K562 (cell line): ENCODE measurements around the gene GPR183. TPM values are rescaled to one million over a fixed set of nuclear protein-coding genes. Genes with fewer than 3 reads are reported as not detected.

Experiments used
- ATAC-seq: fragments of 200-7000 bp; cut with Tn5 transposase; 3 replicates; pipeline ENCODE4 v1.9.1; 2020; ENCODE audit warnings: moderate library complexity
- BruUV-seq: library from RNA; stranded (reverse); fragments of 400-500 nt; replicated peaks from 2 replicates; lab custom pipeline; 2021; lab: Mats Ljungman, UMichigan
- CTCF ChIA-PET: fragments of 300-600 bp; formaldehyde crosslinking; extraction: SDS; loops from one replicate; lab custom pipeline; 2021; ENCODE audit warnings: low intra/inter-chr PET ratio; lab: Yijun Ruan, JAX
- POLR2A ChIA-PET: fragments of 300-600, 350-650 bp; sonication (Branson Sonifier 250); formaldehyde crosslinking; extraction: SDS; loops from one replicate; lab custom pipeline; 2021; ENCODE audit warnings: antibody characterized with exemption, inconsistent platforms; lab: Yijun Ruan, JAX
- DNase-seq, 4 experiments: peaks; one replicate each; pipeline versions ENCODE4 v3.0.0 to v3.0.0-alpha.2; 2011 to 2018; ENCODE audit warnings: low spot score in 3 of 4, mixed read lengths in 3 of 4; ENCODE audit errors: extremely low read depth in 1 of 4
- FAIRE-seq: peaks from 2 replicates; lab custom pipeline; 2011; peaks lifted over from hg19 to GRCh38; lab: Jason Lieb, UNC
- H2AFZ ChIP-seq: 2 replicates; pipeline ENCODE4 v1.6.0; 2011; ENCODE audit warnings: low read depth, low read length, control low read depth, inconsistent platforms
- H3K27ac ChIP-seq: fragments of 200-600 bp; 3 replicates; pipeline ENCODE4 v1.8.0; 2011; ENCODE audit warnings: low read depth, mild to moderate bottlenecking, control low read depth, inconsistent platforms, low read length, moderate library complexity, mixed read lengths; ENCODE audit errors: extremely low read depth
- H3K27me3 ChIP-seq, 2 experiments: fragments of 300-600 bp in 1 of 2; 2 replicates in 1 of 2; 3 replicates in 1 of 2; pipeline versions ENCODE4 v1.6.0 to v1.8.0; 2011; ENCODE audit warnings: inconsistent platforms in 2 of 2, low read length in 2 of 2, mild to moderate bottlenecking in 1 of 2, mixed read lengths in 1 of 2, moderate library complexity in 1 of 2; ENCODE audit not compliant: control insufficient read depth in 2 of 2, insufficient read depth in 2 of 2
- H3K36me3 ChIP-seq: fragments of 300-600 bp; 3 replicates; pipeline ENCODE4 v1.8.0; 2011; ENCODE audit warnings: mild to moderate bottlenecking, low read length, inconsistent platforms; ENCODE audit not compliant: control insufficient read depth, insufficient read depth
- H3K4me1 ChIP-seq, 2 experiments: fragments of 200-600 bp in 1 of 2; replicated peaks in 1 of 2; 2 replicates in 1 of 2; 3 replicates in 1 of 2; pipeline versions ENCODE4 v1.5.1 to v1.8.0; 2011; ENCODE audit warnings: inconsistent platforms in 2 of 2, low read length in 2 of 2, mild to moderate bottlenecking in 1 of 2, mixed read lengths in 1 of 2, moderate library complexity in 1 of 2; ENCODE audit not compliant: control insufficient read depth in 2 of 2, insufficient read depth in 2 of 2
- H3K4me2 ChIP-seq: 2 replicates; pipeline ENCODE4 v1.6.1; 2011; ENCODE audit warnings: low read length, control low read depth, inconsistent platforms, mixed read lengths; ENCODE audit not compliant: insufficient read depth
- H3K4me3 ChIP-seq: fragments of 200-600 bp; sonication (generic), shearing (Covaris generic); 2 replicates; pipeline ENCODE4 v1.5.1; 2016; ENCODE audit warnings: control low read depth, inconsistent platforms
- H3K79me2 ChIP-seq: fragments of 200-600 bp; 3 replicates; pipeline ENCODE4 v1.8.0; 2011; ENCODE audit warnings: low read length, inconsistent platforms; ENCODE audit not compliant: control insufficient read depth, insufficient read depth
- H3K9ac ChIP-seq, 2 experiments: 2 replicates each; pipeline versions ENCODE4 v1.6.0 to v1.6.1; 2011; ENCODE audit warnings: low read depth in 2 of 2, low read length in 2 of 2, control low read depth in 1 of 2, inconsistent platforms in 1 of 2, mild to moderate bottlenecking in 1 of 2, mixed read lengths in 1 of 2; ENCODE audit not compliant: insufficient read depth in 1 of 2
- H3K9me1 ChIP-seq: one replicate; pipeline ENCODE4 v1.6.0; 2011; ENCODE audit warnings: inconsistent platforms, mild to moderate bottlenecking, low read length, moderate library complexity; ENCODE audit not compliant: control insufficient read depth, insufficient read depth
- H3K9me3 ChIP-seq: replicated peaks from 2 replicates; pipeline ENCODE4 v1.5.1; 2011; ENCODE audit warnings: low read depth, low read length, inconsistent platforms; ENCODE audit not compliant: control insufficient read depth, insufficient read depth
- H4K20me1 ChIP-seq: replicated peaks from 2 replicates; pipeline ENCODE4 v1.6.1; 2011; ENCODE audit warnings: low read length, inconsistent platforms, mixed read lengths; ENCODE audit not compliant: control insufficient read depth, insufficient read depth
- MIER1 ChIP-seq: fragments of 450-650 bp; IDR thresholded peaks from 2 replicates; pipeline ENCODE4 v1.6.1; 2016; ENCODE audit warnings: antibody characterized with exemption, mild to moderate bottlenecking, low read depth
- POLR3G ChIP-seq: IDR thresholded peaks from 2 replicates; pipeline ENCODE4 v1.6.1; 2011; ENCODE audit not compliant: insufficient read length, insufficient replicate concordance; ENCODE audit errors: extremely low read depth
- RFX1 ChIP-seq: fragments of 450-650 bp; IDR thresholded peaks from 2 replicates; pipeline ENCODE4 v1.6.1; 2016; ENCODE audit warnings: mild to moderate bottlenecking, moderate library complexity
- WGBS: fragments of 100-300 bp; shearing (Covaris generic); methylation state at CpG from one replicate; pipeline ENCODE4 v1.1.6; 2016; ENCODE audit warnings: low coverage, mixed read lengths; ENCODE audit not compliant: insufficient coverage; ENCODE audit errors: missing lambda C conversion rate; 5-methylcytosine and 5-hydroxymethylcytosine counted together
- in situ Hi-C: fragments of 300-500 bp; cut with MboI; formaldehyde crosslinking; loops from 4 replicates; pipeline ENCODE4 v1.15.0; 2018; ENCODE audit warnings: inconsistent platforms, mixed read lengths
- intact Hi-C: fragments of 100-400 bp; cut with micrococcal nuclease; formaldehyde crosslinking; loops from 2 replicates; pipeline ENCODE4 v1.14.2; 2022
- polyA plus RNA-seq, 8 experiments: library from polyadenylated mRNA; depleted of rRNA in 4 of 8; stranded (reverse) in 5 of 8; unstranded in 3 of 8; fragments of >200 nt; fragmentation: Nextera tagmentation in 2 of 8; fragmentation: Illumina TruSeq in 1 of 8; extraction: Ambion mirVana in 2 of 8; extraction: Trizol in 1 of 8; gene quantifications; 2 replicates each; pipeline versions ENCODE4 v1.2.1 to v1.2.3, GENCODE V29; 2011 to 2014; ENCODE audit warnings: inconsistent platforms in 1 of 8, missing spikeins in 1 of 8
- total RNA-seq, 7 experiments: library from RNA; depleted of rRNA in 6 of 7; stranded (reverse); fragments of >200 nt in 6 of 7; fragmentation: Illumina TruSeq in 2 of 7; extraction: Trizol in 2 of 7; gene quantifications; 2 replicates each; pipeline versions ENCODE4 v1.2.1 to v1.2.3, GENCODE V29; 2011 to 2021; ENCODE audit warnings: low replicate concordance in 1 of 7
- TF ChIP-seq, protein P1 (sequence below), 2 experiments: fragments of 450-650 bp; formaldehyde crosslinking in 1 of 2; IDR thresholded peaks; 2 replicates each; pipeline versions ENCODE4 v1.4.0 to v1.6.1; 2014 to 2020; ENCODE audit warnings: mild to moderate bottlenecking in 2 of 2, borderline replicate concordance in 1 of 2, low read depth in 1 of 2

GPR183 gene
- total and polyA plus RNA-seq, 9 of the 15 experiments (the other 6 are each of a cell fraction or from before 2014, with no cell fraction given), result 1.3 to 10.2 (median 3.7) TPM

GRCh38 chr13:99290894-99291293, 16.3 kb downstream of the GPR183 start:
- Histone ChIP-seq H2AFZ (no peak overlapping the region), H3K27me3 (no peaks in the 10 kb centered on the region), H3K9me3 (no peaks in the 10 kb centered on the region), H3K4me2 (no peak overlapping the region), H3K4me3 (no peak overlapping the region), H4K20me1 (no peaks in the 10 kb centered on the region), H3K4me1 (no peaks in the 10 kb centered on the region; a peak in 1 of 5 replicates)
- POLR2A ChIA-PET, result no interaction called here
- in situ Hi-C loops, result no loop called here
- ATAC-seq (peak; percentile 37; the same call in 1 of the 3 replicates), FAIRE-seq (no peak)
- BruUV-seq, result no TSS peak
- TF ChIP-seq, protein P1, sequence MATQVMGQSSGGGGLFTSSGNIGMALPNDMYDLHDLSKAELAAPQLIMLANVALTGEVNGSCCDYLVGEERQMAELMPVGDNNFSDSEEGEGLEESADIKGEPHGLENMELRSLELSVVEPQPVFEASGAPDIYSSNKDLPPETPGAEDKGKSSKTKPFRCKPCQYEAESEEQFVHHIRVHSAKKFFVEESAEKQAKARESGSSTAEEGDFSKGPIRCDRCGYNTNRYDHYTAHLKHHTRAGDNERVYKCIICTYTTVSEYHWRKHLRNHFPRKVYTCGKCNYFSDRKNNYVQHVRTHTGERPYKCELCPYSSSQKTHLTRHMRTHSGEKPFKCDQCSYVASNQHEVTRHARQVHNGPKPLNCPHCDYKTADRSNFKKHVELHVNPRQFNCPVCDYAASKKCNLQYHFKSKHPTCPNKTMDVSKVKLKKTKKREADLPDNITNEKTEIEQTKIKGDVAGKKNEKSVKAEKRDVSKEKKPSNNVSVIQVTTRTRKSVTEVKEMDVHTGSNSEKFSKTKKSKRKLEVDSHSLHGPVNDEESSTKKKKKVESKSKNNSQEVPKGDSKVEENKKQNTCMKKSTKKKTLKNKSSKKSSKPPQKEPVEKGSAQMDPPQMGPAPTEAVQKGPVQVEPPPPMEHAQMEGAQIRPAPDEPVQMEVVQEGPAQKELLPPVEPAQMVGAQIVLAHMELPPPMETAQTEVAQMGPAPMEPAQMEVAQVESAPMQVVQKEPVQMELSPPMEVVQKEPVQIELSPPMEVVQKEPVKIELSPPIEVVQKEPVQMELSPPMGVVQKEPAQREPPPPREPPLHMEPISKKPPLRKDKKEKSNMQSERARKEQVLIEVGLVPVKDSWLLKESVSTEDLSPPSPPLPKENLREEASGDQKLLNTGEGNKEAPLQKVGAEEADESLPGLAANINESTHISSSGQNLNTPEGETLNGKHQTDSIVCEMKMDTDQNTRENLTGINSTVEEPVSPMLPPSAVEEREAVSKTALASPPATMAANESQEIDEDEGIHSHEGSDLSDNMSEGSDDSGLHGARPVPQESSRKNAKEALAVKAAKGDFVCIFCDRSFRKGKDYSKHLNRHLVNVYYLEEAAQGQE (IDR thresholded peaks at IDR 0.05; ENCODE audit: borderline replicate concordance), result peak; percentile 46; the same call in 1 of the 2 replicates
- TF ChIP-seq, protein P1 (CRISPR knock-in tag; IDR thresholded peaks at IDR 0.05; ENCODE audit: low read depth), result no peak
- TF ChIP-seq POLR3G (no peak), MIER1 (no peak), RFX1 (peak; percentile 60; the same call in 1 of the 2 replicates)
- TF ChIP-seq, all 486 proteins: peak for 2
- 62% methylated on average over 3 of the region's 3 CpGs for WGBS
- CTCF ChIA-PET, result interaction anchor here (0.5 kb wide), 1 partner anchor 1310 kb away, joined by 4 read pairs; no protein-coding TSS in a partner anchor
- Histone ChIP-seq H3K27ac (no peak overlapping the region), H3K79me2 (peaks cover 5% of the 10 kb centered on the region; the same call in 1 of the 3 replicates), H3K9ac (no peak overlapping the region), H3K9me1 (no peaks in the 10 kb centered on the region), H3K36me3 (peaks cover 20% of the 10 kb centered on the region)
- intact Hi-C loops, result no loop called here
- DNase-seq, result no peak
